ENCODE measurements around the gene UQCRHL.

The UQCRHL gene

GRCh38 chr1:15799928-15800835, 7.3 kb downstream of the UQCRHL start (continued):
- TF ChIP-seq ZEB2 (tag by site-specific recombination; IDR thresholded peaks at IDR 0.05): peak; percentile 83
- no peak for TF ChIP-seq ZNF26 (tag by site-specific recombination; IDR thresholded peaks at IDR 0.05)
- TF ChIP-seq ZNF501 (tag by site-specific recombination; IDR thresholded peaks at IDR 0.05): peak; percentile 39; the same call in 1 of the 2 replicates
- TF ChIP-seq ZNF549 (tag by site-specific recombination; IDR thresholded peaks at IDR 0.05): no peak

- Histone ChIP-seq H3K36me3 (ENCODE audit: control insufficient read depth in 2 of 2, insufficient read depth in 1 of 2, low read length in 2 of 2) (no peaks in the 10 kb centered on the region), H3K27ac (ENCODE audit: extremely low read depth, low read depth, low read length) (peak overlapping the region; percentile 4; the same call in 1 of the 2 replicates), H3K4me1 (ENCODE audit: control insufficient read depth, insufficient read depth, low read length) (peaks cover 12% of the 10 kb centered on the region), H3K4me3 (ENCODE audit: low read depth, low read length) (peak overlapping the region; percentile 23), H3K9me3 (ENCODE audit: control insufficient read depth, insufficient read depth, low read depth, low read length) (no peaks in the 10 kb centered on the region)
- ChIA-PET CTCF (interaction anchor here (0.7 to 3.1 kb wide), 3 partner anchors 16 to 76 kb away, joined by 4 to 21 read pairs (median 4); no protein-coding TSS in a partner anchor), POLR2A (interaction anchor here (0.7 to 3.1 kb wide), 7 partner anchors 9 to 49 kb away, joined by 3 to 27 read pairs (median 3); partner anchors contain the start of gene SPEN)
- TF ChIP-seq GLIS2 (tag by site-specific recombination; IDR thresholded peaks at IDR 0.05) (peak; percentile 94), RBAK (tag by site-specific recombination; IDR thresholded peaks at IDR 0.05) (no peak), ZSCAN4 (tag by site-specific recombination; IDR thresholded peaks at IDR 0.05) (no peak), ZNF600 (tag by site-specific recombination; IDR thresholded peaks at IDR 0.05) (peak; percentile 78), ZNF24 (tag by site-specific recombination; IDR thresholded peaks at IDR 0.05) (peak; percentile 99), GLIS1 (tag by site-specific recombination; IDR thresholded peaks at IDR 0.05) (peak; percentile 83), ZNF362 (tag by site-specific recombination; IDR thresholded peaks at IDR 0.05) (no peak), ZNF837 (tag by site-specific recombination; IDR thresholded peaks at IDR 0.05) (no peak), HOXD13 (CRISPR knock-in tag; IDR thresholded peaks at IDR 0.05; ENCODE audit: borderline replicate concordance) (no peak), ZNF202 (tag by site-specific recombination; IDR thresholded peaks at IDR 0.05; ENCODE audit: borderline replicate concordance) (no peak), ZNF560 (tag by site-specific recombination; IDR thresholded peaks at IDR 0.05; ENCODE audit: borderline replicate concordance) (no peak), ZNF548 (tag by site-specific recombination; IDR thresholded peaks at IDR 0.05) (no peak), ZNF623 (tag by site-specific recombination; IDR thresholded peaks at IDR 0.05) (no peak), ZXDB (tag by site-specific recombination; IDR thresholded peaks at IDR 0.05) (peak; percentile 99), GLI4 (tag by site-specific recombination; IDR thresholded peaks at IDR 0.05) (no peak), ZNF785 (tag by site-specific recombination; IDR thresholded peaks at IDR 0.05) (no peak), BCL11A (tag by site-specific recombination; IDR thresholded peaks at IDR 0.05; ENCODE audit: low read depth) (no peak), PATZ1 (tag by site-specific recombination; IDR thresholded peaks at IDR 0.05) (peak; percentile 78), ZBTB49 (tag by site-specific recombination; IDR thresholded peaks at IDR 0.05; ENCODE audit: low read depth) (no peak), SP2 (tag by site-specific recombination; IDR thresholded peaks at IDR 0.05) (peak; percentile 30; the same call in 1 of the 2 replicates), ZNF266 (tag by site-specific recombination; IDR thresholded peaks at IDR 0.05; ENCODE audit: low read depth) (peak; percentile 98)
These were observed 8.2 kb downstream of the UQCRHL start for GRCh38 chr1:15799004-15799867.

All from HEK293 (cell line).